HG02885 (cell line): ENCODE measurements around the gene ZNF496.

Experiments
- ATAC-seq: cut with Tn5 transposase; IDR thresholded peaks from one replicate; pipeline ENCODE4 v1.9.1; 2021; ENCODE audit warnings: mild to moderate bottlenecking; ENCODE audit not compliant: unreplicated experiment, poor library complexity

The ZNF496 gene

DNA sequence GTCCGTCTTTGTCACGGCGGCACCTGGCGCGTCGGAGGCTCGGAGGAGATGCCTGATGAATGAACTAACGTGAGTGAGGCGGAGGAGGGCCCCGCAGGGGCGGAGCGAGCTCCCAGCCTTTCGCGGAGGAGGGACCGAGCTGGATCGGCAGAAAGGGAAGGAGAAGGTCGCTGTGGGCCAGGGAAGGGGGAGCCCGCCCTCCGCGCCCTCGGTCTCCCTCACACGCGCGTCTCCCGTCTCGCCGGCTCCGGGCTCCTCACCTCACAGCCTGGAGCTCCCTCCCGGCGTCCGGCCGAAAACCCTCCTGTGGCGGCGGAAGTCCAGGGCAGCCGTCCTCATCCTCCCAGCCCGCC is 519 bp downstream of the ZNF496 start:
- peak; percentile 61 for ATAC-seq

DNA sequence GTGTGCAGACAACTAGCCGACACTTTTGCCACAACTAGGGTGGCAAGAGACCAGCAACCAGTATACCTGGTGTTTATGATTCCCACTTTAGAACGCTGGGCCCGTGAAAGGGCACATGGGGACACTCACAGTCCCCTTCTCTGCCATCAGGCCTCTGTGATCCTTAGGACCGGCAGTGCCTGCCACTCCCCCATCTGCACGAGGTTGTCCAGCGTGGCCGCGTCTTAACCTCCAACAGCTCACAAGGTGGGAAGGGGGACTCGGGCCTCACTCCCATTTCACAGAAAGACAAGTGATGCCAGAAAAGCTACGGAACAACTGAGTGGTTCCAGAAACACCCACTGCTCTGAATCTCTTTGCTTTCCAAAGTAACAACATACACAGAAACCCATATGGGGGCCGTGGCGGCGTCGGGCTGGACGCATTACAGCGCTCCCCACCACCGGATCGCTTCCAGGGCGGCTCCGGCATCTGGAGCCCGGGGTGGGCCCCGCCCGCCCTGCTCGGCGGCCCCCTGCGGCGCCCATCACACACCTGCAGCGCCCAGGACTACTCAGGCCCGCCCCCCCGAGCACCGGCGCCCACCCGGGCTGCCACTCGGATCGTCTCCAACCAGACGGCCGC is 1.0 kb downstream of the ZNF496 start:
- ATAC-seq: peak; percentile 30

- no peak for ATAC-seq
Measured at GRCh38 chr1:247329097-247329617, 2.5 kb downstream of the ZNF496 start.

DNA sequence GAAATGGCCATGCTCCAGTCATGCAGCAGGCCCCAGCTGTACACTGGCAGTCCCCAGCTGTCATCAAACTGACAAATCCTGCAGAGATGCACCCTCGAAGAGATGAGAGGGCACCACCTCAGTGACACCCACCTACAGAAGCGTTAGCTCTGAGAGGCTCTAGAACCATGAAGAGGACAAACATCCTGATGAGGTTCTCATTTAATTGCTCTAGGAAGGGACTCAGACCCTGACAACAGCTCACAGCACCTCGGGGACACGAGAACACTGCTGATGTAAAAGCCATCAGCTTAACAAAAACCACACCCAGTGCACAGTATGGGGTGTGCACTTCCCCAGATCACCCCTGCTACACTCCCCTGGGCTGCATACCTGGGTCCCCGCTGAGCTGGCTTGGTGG is 3.4 kb downstream of the ZNF496 start:
- ATAC-seq: no peak

DNA sequence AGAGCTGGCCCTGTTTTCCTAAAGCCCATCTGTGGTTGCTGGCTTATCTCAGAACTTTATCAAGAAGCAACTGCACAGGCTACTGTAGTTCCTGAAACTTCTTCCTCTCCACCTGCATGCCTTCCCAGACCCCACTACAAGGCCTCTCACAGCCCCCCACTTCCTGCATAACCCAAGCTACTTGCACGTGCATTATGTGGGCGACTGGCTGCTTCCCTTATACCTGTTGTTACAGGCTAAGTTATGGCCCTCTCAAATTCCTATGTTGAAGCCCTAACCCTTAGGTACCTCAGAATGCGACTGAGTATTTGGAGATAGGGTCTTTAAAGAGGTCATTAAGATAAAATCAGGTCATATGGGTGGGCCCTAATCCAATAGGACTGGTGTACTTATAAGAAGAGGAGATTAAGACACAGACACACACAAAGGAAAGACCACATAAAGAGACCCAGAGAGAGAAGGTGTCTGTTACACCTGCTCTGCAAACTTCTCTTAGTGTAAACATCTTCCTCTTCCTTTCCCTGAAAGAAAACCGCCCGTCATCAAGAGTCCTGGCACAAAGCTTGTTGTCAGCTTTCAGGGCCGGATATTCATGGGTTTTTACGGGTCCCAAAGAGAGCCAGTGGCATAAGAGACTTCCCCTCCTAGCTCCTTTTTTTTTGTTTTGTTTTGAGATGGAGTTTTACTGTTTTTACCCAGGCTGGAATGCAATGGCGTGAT is 5.1 kb downstream of the ZNF496 start:
- ATAC-seq: no peak

DNA sequence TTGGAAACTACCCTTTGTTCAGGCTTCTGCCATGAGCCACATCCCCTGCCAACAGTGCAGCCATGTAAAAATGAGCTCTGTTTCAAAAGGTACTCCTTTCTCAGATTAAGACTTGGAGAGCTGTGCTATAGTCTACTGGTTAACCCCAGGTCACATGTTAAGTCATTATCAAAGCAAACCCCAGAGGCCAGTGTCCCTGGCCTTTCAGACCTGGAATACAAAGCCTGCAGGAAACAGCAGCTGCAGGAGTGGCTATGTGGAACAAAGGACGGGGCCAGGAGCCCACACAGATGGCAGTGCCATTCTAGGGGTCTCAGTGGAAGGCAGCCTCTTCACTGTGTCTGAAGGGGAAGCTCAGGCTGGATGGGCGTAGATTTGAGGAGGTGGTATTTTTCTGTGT is 6.7 kb downstream of the ZNF496 start:
- no peak for ATAC-seq

DNA sequence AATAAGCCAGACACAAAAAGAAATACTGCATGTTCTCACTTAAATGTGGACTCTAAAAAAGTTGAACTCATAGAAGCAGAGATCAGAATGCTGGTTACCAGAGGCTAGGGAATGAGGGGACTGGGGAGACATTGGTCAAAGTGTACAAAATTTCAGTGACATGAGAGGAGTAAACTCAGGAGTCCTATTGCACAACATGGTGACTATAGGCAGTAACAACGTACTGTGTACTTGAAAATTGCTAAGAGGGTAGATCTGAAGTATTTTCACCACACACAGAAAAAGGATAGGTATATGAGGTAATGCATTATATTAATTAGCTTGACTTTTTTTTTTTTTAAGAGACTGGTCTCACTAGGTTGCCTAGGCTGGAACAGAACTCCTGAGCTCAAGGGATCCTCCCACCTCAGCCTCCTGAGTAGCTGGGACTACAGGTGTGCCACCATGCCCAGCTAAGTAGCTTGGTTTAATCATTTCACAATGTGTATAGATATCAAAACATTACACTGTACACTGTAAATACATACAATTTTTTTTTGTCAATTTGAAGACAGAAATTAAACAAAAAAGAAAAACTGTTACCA is 7.4 kb downstream of the ZNF496 start:
- ATAC-seq: no peak

DNA sequence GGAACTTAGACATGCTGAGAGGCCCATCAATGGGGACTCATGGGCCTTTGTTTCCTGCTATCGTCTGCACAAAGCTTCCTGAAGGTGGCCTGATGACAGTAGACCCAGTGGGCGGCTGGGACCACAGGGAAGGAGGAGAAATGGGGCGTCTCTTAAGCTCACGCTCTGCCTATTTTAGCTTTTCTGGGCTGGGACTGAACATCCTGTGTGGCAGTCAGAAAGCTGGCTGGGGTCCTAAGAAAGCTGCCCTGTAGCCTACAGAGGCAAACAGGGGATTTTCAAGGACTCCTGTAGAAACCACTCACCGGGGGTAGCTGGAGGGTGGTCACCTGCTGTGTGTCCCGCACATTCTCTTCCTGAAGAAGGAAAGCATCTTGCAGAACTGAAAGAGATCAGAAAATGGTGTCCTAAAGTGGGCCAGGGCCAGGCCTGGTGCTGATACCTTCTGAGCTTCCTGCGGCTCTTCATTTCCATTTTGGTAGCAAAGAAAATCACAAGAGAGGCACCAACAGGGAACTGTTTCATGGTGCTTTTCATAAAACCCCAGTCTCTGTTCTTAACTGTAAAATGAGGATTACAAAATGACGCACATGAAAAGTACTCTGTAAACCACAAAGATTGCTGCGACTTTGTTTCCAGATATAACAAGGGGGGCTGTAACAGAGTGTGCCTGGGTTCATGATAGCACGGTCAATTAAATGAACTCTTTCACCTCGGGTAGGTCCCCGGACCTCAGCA is 8.6 kb downstream of the ZNF496 start:
- peak; percentile 70 for ATAC-seq

- peak; percentile 62 for ATAC-seq
Measured at GRCh38 chr1:247322442-247322841, 9.2 kb downstream of the ZNF496 start.

GRCh38 chr1:247317702-247318101 is 14.0 kb downstream of the ZNF496 start:
- ATAC-seq: no peak

- no peak for ATAC-seq
Measured at GRCh38 chr1:247316590-247317197, 15.0 kb downstream of the ZNF496 start.

- ATAC-seq: no peak
Measured at GRCh38 chr1:247304031-247304430, 27.6 kb downstream of the ZNF496 start.

DNA sequence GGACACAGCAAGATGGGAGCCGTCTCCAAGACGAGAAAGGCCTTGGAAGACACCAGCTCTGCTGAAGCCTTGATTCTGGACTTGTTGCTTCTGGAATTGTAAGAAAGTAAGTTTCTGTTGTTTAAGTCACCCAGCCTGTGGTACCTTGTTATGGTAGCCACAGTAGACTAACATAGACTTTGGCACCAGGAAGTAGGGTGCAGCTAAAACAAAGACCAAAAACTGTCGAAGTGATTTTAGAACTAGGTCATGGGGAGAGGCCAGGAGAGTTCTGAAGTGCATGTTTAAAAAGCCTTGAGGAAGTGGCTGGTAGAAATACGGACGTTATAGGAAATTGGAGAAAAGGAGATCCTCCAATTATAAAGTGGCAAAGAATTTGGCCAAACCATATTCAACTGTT is 28.5 kb downstream of the ZNF496 start:
- no peak for ATAC-seq

DNA sequence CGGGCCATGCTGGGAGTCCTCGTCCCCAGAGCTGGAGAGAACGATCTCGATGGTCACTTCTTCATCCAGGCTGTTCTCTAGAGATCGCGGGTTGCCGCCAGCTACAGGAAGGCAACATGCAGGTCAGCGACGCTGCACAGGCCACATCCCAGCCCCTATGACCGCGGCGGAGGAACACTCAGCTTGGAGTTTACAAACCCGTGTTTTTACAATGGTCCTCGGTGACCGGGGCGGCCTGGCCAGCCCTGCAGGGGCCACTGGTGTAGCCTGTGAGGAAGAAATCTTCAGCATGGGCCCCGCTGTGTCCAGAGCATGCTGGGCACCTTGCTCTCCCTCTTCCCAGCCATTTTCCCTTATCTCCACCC is 30.5 kb downstream of the ZNF496 start:
- ATAC-seq: no peak

- no peak for ATAC-seq
Measured at GRCh38 chr1:247300491-247301175, 31.0 kb downstream of the ZNF496 start.

DNA sequence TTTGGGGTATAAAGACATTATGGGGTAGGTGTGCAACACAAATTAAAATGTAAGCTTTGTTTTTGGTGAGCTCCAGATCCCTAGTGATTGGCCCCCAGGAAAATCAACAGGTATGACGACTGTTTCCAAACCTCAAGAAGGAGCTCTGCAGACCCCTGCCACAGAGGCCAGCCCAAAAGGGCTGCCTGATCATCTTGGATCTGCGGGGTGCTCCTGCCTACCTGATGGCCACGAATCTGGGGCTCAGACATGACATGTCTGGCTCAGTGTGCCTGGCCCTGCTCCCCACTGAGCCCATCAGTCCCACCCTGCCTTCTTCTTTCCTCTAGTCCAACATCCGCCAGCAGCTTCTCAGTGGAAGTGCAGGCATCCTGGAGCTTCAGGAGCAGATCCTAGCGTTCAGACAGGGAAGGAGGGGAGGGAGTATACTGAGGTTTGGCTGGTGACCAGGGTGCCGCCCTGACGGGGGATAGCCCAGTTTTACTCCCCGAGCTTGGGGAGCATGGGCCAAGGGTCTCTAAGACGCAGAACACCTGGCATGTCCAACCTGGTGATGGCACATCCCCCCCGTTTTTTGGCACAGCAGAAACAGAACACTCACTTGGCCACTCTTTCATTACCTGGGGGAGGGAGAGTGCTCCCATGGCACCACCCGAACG is 31.8 kb downstream of the ZNF496 start:
- ATAC-seq: no peak

- ATAC-seq: no peak
Measured at GRCh38 chr1:247298701-247299100, 33.0 kb downstream of the ZNF496 start.

DNA sequence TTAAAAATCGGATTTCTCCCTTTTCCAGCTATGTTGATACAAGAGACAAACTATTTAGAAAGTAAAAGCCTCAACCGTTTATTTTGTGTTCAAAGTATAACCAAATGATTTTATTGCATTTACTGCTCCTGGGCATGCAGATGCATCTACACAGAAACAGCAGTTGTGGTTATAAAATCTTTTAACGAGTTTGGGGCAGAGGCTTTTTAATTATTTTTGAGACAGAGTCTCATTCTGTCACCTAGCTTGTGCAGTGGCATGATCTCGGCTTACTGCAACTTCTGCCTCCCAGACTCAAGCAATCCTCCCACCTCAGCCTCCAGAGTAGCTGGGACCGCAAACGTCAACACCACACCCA is 33.6 kb downstream of the ZNF496 start:
- no peak for ATAC-seq

DNA sequence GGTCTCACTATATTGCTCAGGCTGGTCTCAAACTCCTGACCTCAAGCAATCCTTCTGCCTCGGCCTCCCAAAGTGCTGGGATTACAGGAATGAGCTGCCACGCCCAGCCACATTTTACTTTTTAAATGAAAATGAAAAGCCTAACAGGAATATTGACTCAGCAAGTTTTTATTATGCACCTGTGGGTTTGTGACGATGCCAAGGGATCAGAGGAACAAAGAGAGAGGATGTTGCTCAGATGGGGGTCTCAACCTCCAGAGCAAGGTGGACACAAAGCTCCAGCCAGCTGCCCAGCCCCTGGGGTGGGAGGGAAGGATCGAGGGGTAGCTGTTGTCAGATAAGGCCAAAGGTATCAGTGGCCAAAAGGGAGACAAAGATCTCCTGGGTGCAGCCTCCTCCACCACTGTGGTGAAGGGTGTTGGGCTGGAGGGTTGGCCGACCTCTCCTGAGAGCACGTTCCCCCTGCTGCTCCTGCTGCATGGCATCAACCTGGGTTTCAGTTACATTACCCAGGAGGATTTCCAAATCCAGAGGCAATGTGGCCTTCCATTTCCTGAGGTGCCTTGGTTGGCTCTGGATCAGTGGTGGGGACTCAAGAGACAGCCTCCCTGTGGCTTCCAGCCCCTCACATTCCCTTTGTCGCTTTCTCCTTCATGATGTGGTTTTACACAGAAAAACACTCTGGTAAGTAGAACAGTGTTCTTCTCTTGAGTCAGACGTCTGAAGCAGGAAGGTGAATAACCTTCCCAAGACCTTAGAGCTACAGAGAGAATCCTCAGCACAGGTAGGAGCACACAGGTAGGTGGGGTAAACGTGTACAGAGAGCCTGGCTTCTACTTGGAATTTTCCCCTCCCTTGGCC is 34.2 kb downstream of the ZNF496 start:
- ATAC-seq: no peak
